ENCODE data around the gene PPM1A. TPM values are rescaled to one million over a fixed set of nuclear protein-coding genes. Genes with fewer than 3 reads are reported as not detected.

Gene PPM1A
- total RNA-seq, 1 experiment from 2014 or later, result 41.7 TPM

GRCh38 chr14:60206249-60206670 is 42.8 kb upstream of the PPM1A start:
- no peak overlapping the region for H3K27ac ChIP-seq (ENCODE audit: insufficient read length, low read depth, low read length)
- H3K27me3 ChIP-seq (ENCODE audit: insufficient read depth, low read length), result no peaks in the 10 kb centered on the region
- H4K91ac ChIP-seq (ENCODE audit: insufficient read length, low read depth, low read length), result no peak overlapping the region
- no peak overlapping the region for H3K56ac ChIP-seq (ENCODE audit: insufficient read length, low read depth, low read length)
- H3K23me2 ChIP-seq (ENCODE audit: insufficient read length, low read depth, low read length, poor library complexity, severe bottlenecking), result no peaks in the 10 kb centered on the region
- WGBS (ENCODE audit: extremely low coverage, insufficient read length, low lambda C conversion rate), result no CpG with 5 or more reads among the region's 7 CpGs
- no peaks in the 10 kb centered on the region for H3K79me2 ChIP-seq (ENCODE audit: insufficient read depth, low read length)
- no peak overlapping the region for H3K18ac ChIP-seq (ENCODE audit: insufficient read length, low read depth, low read length)
- H4K8ac ChIP-seq (replicated peaks; ENCODE audit: insufficient read length, low read depth, low read length), result no peak overlapping the region
- H3K9me3 ChIP-seq (ENCODE audit: control insufficient read depth, low read depth, low read length), result no peaks in the 10 kb centered on the region
- no peaks in the 10 kb centered on the region for H4K20me1 ChIP-seq (ENCODE audit: control insufficient read depth, insufficient read depth, insufficient read length)
- H3K27ac Mint-ChIP-seq, result no peak overlapping the region; a peak in 1 of 7 replicates
- peaks cover 6% of the 10 kb centered on the region; the same call in 1 of the 2 replicates for H3K4me1 ChIP-seq (ENCODE audit: insufficient read depth, low read length)
- no peak overlapping the region for H2AFZ ChIP-seq (ENCODE audit: low read length)
- H2BK15ac ChIP-seq (ENCODE audit: low read depth, low read length), result no peak overlapping the region
- H3K4me3 Mint-ChIP-seq, result no peak overlapping the region
- no peak overlapping the region for H2BK12ac ChIP-seq (ENCODE audit: insufficient read length, low read depth, low read length)
- H3K79me1 ChIP-seq (ENCODE audit: insufficient read depth, low read depth, low read length, poor library complexity, severe bottlenecking), result no peaks in the 10 kb centered on the region
- peaks cover 26 to 29% of the 10 kb centered on the region in 2 experiments for H3K4me1 Mint-ChIP-seq
- H2BK120ac ChIP-seq (ENCODE audit: low read depth, low read length, poor library complexity, severe bottlenecking), result no peak overlapping the region
- 0 out of 5 replicates have a peak, but pooled peaks cover 0 to 4% of the 10 kb centered on the region in 2 experiments for H3K9me3 Mint-ChIP-seq
- no peaks in the 10 kb centered on the region for H3K36me3 Mint-ChIP-seq (ENCODE audit: insufficient read depth in 1 of 3, low read depth in 3 of 3)
- H2AK5ac ChIP-seq (ENCODE audit: insufficient read length, low read length), result no peak overlapping the region
- no peak overlapping the region for H3K4me2 ChIP-seq (ENCODE audit: insufficient read depth, insufficient read length, low read length)
- no peak overlapping the region for H3K23ac ChIP-seq (ENCODE audit: insufficient read length, low read depth, low read length)
- TF ChIP-seq CTCF (conservative IDR thresholded peaks at IDR 0.05), result no peak
- H2BK20ac ChIP-seq (ENCODE audit: low read depth, low read length, poor library complexity, severe bottlenecking), result no peak overlapping the region
- no peaks in the 10 kb centered on the region for H3K27me3 Mint-ChIP-seq (ENCODE audit: low read depth)
- H3T11ph ChIP-seq (ENCODE audit: low read length), result no peak overlapping the region
- no peak for DNase-seq
- no peak overlapping the region for H4K5ac ChIP-seq (ENCODE audit: insufficient read length, low read depth, low read length)
- no peak overlapping the region for H3K9ac ChIP-seq (ENCODE audit: extremely low read depth, insufficient read length, low read length)
- H3K4ac ChIP-seq (ENCODE audit: low read depth, low read length), result no peak overlapping the region
- no peak overlapping the region for H2BK5ac ChIP-seq (ENCODE audit: insufficient read length, low read length)
- no peak overlapping the region for H3K14ac ChIP-seq (ENCODE audit: insufficient read depth, low read length)

Measured in H9 (cell line).